KMS-11 (cell line): ENCODE measurements around the gene TMEM145.

ENCODE experiments used
- H2AFZ ChIP-seq: fragments of 200-600 bp; sonication (generic); 2 replicates; pipeline ENCODE4 v1.6.1; 2016; ENCODE audit warnings: antibody characterized with exemption, mixed run types, low read depth
- H3K27ac ChIP-seq: fragments of 200-600 bp; sonication (generic); 2 replicates; pipeline ENCODE4 v1.6.1; 2016; ENCODE audit warnings: mild to moderate bottlenecking, mixed run types
- H3K27me3 ChIP-seq: fragments of 200-600 bp; sonication (generic); 2 replicates; pipeline ENCODE4 v1.6.1; 2017; ENCODE audit warnings: mild to moderate bottlenecking, low read depth, mixed run types, moderate library complexity; ENCODE audit not compliant: insufficient read depth
- H3K36me3 ChIP-seq: fragments of 200-600 bp; sonication (generic); 2 replicates; pipeline ENCODE4 v1.6.1; 2017; ENCODE audit warnings: mild to moderate bottlenecking, mixed run types; ENCODE audit not compliant: insufficient read depth
- H3K4me1 ChIP-seq: fragments of 200-600 bp; sonication (generic); 2 replicates; pipeline ENCODE4 v1.6.1; 2016; ENCODE audit warnings: mild to moderate bottlenecking, low read depth, mixed run types; ENCODE audit not compliant: poor library complexity, severe bottlenecking
- H3K4me2 ChIP-seq: fragments of 200-600 bp; sonication (generic); 2 replicates; pipeline ENCODE4 v1.7.0; 2016; ENCODE audit warnings: mild to moderate bottlenecking, mixed run types
- H3K4me3 ChIP-seq: fragments of 200-600 bp; sonication (generic); IDR thresholded peaks from 2 replicates; pipeline ENCODE4 v1.6.1; 2017; ENCODE audit warnings: low read depth, low read length, mixed read lengths; ENCODE audit not compliant: insufficient read depth
- H3K79me2 ChIP-seq: fragments of 200-600 bp; sonication (generic); 2 replicates; pipeline ENCODE4 v1.6.1; 2016; ENCODE audit warnings: low read depth, mixed run types; ENCODE audit not compliant: insufficient read depth
- H3K9ac ChIP-seq: fragments of 200-600 bp; sonication (generic); 2 replicates; pipeline ENCODE4 v1.6.1; 2016; ENCODE audit warnings: mild to moderate bottlenecking, mixed run types
- H4K20me1 ChIP-seq: fragments of 200-600 bp; sonication (generic); 2 replicates; pipeline ENCODE4 v1.6.1; 2016; ENCODE audit warnings: mild to moderate bottlenecking, mixed run types; ENCODE audit not compliant: insufficient read depth
- CTCF ChIP-seq: fragments of 200-600 bp; sonication (generic); conservative IDR thresholded peaks from 2 replicates; pipeline ENCODE4 v1.6.1; 2017; ENCODE audit warnings: low read depth, mild to moderate bottlenecking, antibody characterized with exemption, low read length, moderate library complexity, mixed read lengths

TMEM145 gene

GRCh38 chr19:42276821-42277220, 36.3 kb upstream of the TMEM145 start:
- Histone ChIP-seq H3K4me2 (no peak overlapping the region), H4K20me1 (no peaks in the 10 kb centered on the region), H3K9ac (no peak overlapping the region), H2AFZ (no peak overlapping the region), H3K4me3 (no peak overlapping the region), H3K27me3 (no peaks in the 10 kb centered on the region), H3K36me3 (no peaks in the 10 kb centered on the region), H3K79me2 (peaks cover 8% of the 10 kb centered on the region; the same call in 1 of the 2 replicates), H3K27ac (no peak overlapping the region), H3K4me1 (peaks cover 36% of the 10 kb centered on the region)
- no peak for TF ChIP-seq CTCF

GRCh38 chr19:42277821-42278451, 35.2 kb upstream of the TMEM145 start:
- Histone ChIP-seq H3K79me2 (peaks cover 8% of the 10 kb centered on the region; the same call in 1 of the 2 replicates), H3K27me3 (no peaks in the 10 kb centered on the region), H3K4me1 (peaks cover 47% of the 10 kb centered on the region), H3K36me3 (no peaks in the 10 kb centered on the region), H3K4me2 (no peak overlapping the region; the same call in 1 of the 2 replicates), H2AFZ (no peak overlapping the region), H3K4me3 (no peak overlapping the region), H4K20me1 (no peaks in the 10 kb centered on the region), H3K27ac (no peak overlapping the region), H3K9ac (no peak overlapping the region)
- TF ChIP-seq CTCF = no peak

GRCh38 chr19:42278452-42279154, 34.5 kb upstream of the TMEM145 start:
- Histone ChIP-seq H3K4me2 (peak overlapping the region; percentile 76), H3K4me1 (peaks cover 52% of the 10 kb centered on the region), H3K4me3 (no peak overlapping the region), H3K79me2 (peaks cover 2% of the 10 kb centered on the region; the same call in 1 of the 2 replicates), H3K27me3 (no peaks in the 10 kb centered on the region), H4K20me1 (no peaks in the 10 kb centered on the region), H3K9ac (peak overlapping the region; percentile 70; the same call in 1 of the 2 replicates), H2AFZ (no peak overlapping the region), H3K27ac (no peak overlapping the region), H3K36me3 (no peaks in the 10 kb centered on the region)
- no peak for TF ChIP-seq CTCF

GRCh38 chr19:42279155-42279901, 33.8 kb upstream of the TMEM145 start:
- Histone ChIP-seq H3K4me2 (peak overlapping the region; percentile 76), H3K79me2 (no peaks in the 10 kb centered on the region), H3K36me3 (no peaks in the 10 kb centered on the region), H3K27ac (no peak overlapping the region), H3K27me3 (no peaks in the 10 kb centered on the region), H2AFZ (peak overlapping the region; percentile 63; the same call in 1 of the 2 replicates), H3K9ac (peak overlapping the region; percentile 70), H3K4me3 (no peak overlapping the region), H4K20me1 (no peaks in the 10 kb centered on the region), H3K4me1 (peaks cover 52% of the 10 kb centered on the region)
- no peak for TF ChIP-seq CTCF
